ENCODE data around the gene FNDC8.

The FNDC8 gene

GRCh38 chr17:35152421-35153140 is 31.2 kb downstream of the FNDC8 start:
- H3K27me3 ChIP-seq (ENCODE audit: low read length) = 0 out of 2 replicates have a peak, but pooled peaks cover 2% of the 10 kb centered on the region

GRCh38 chr17:35154196-35155165 is 33.1 kb downstream of the FNDC8 start:
- Histone ChIP-seq H3K4me3 (ENCODE audit: insufficient read depth, low read length, poor library complexity, severe bottlenecking) (no peak overlapping the region), H3K27me3 (ENCODE audit: low read length) (0 out of 2 replicates have a peak, but pooled peaks cover 2% of the 10 kb centered on the region), H3K79me2 (ENCODE audit: insufficient read depth, low read length) (no peaks in the 10 kb centered on the region), H2AFZ (ENCODE audit: low read depth, low read length, severe bottlenecking) (no peak overlapping the region), H3K4me2 (ENCODE audit: low read depth, low read length, poor library complexity, severe bottlenecking) (no peak overlapping the region), H4K20me1 (ENCODE audit: low read depth, low read length) (no peaks in the 10 kb centered on the region), H3K9me3 (ENCODE audit: insufficient read depth, low read length) (no peaks in the 10 kb centered on the region), H3K36me3 (ENCODE audit: low read length) (no peaks in the 10 kb centered on the region), H3K27ac (ENCODE audit: low read depth, low read length) (no peak overlapping the region), H3F3A (ENCODE audit: insufficient read depth) (no peaks in the 10 kb centered on the region), H3K9me2 (replicated peaks; ENCODE audit: insufficient read depth, low read length) (no peaks in the 10 kb centered on the region), H3K9ac (ENCODE audit: low read length) (no peak overlapping the region)
- TF ChIP-seq CTCF (IDR thresholded peaks at IDR 0.05; ENCODE audit: insufficient read depth, low read length, poor library complexity, severe bottlenecking) (no peak), EZH2phosphoT487 (conservative IDR thresholded peaks at IDR 0.05; ENCODE audit: low read length) (no peak)

More at GRCh38 chr17:35152421-35153140, 31.2 kb downstream of the FNDC8 start:
- no peaks in the 10 kb centered on the region for H3K79me2 ChIP-seq (ENCODE audit: insufficient read depth, low read length)
- no peak overlapping the region for H3K4me3 ChIP-seq (ENCODE audit: insufficient read depth, low read length, poor library complexity, severe bottlenecking)
- H2AFZ ChIP-seq (ENCODE audit: low read depth, low read length, severe bottlenecking) = no peak overlapping the region
- H3F3A ChIP-seq (ENCODE audit: insufficient read depth) = no peaks in the 10 kb centered on the region
- H3K36me3 ChIP-seq (ENCODE audit: low read length) = no peaks in the 10 kb centered on the region
- H3K9me3 ChIP-seq (ENCODE audit: insufficient read depth, low read length) = no peaks in the 10 kb centered on the region
- no peaks in the 10 kb centered on the region for H3K9me2 ChIP-seq (replicated peaks; ENCODE audit: insufficient read depth, low read length)
- no peak overlapping the region for H3K9ac ChIP-seq (ENCODE audit: low read length)
- H4K20me1 ChIP-seq (ENCODE audit: low read depth, low read length) = no peaks in the 10 kb centered on the region
- TF ChIP-seq EZH2phosphoT487 (conservative IDR thresholded peaks at IDR 0.05; ENCODE audit: low read length) = no peak
- no peak for TF ChIP-seq CTCF (IDR thresholded peaks at IDR 0.05; ENCODE audit: insufficient read depth, low read length, poor library complexity, severe bottlenecking)
- H3K27ac ChIP-seq (ENCODE audit: low read depth, low read length) = no peak overlapping the region
- H3K4me2 ChIP-seq (ENCODE audit: low read depth, low read length, poor library complexity, severe bottlenecking) = no peak overlapping the region

- TF ChIP-seq CTCF (IDR thresholded peaks at IDR 0.05; ENCODE audit: insufficient read depth, low read length, poor library complexity, severe bottlenecking) = no peak
- TF ChIP-seq EZH2phosphoT487 (conservative IDR thresholded peaks at IDR 0.05; ENCODE audit: low read length) = no peak
- H3K9ac ChIP-seq (ENCODE audit: low read length) = no peak overlapping the region
- no peak overlapping the region for H2AFZ ChIP-seq (ENCODE audit: low read depth, low read length, severe bottlenecking)
- H3K4me3 ChIP-seq (ENCODE audit: insufficient read depth, low read length, poor library complexity, severe bottlenecking) = no peak overlapping the region
- H3K9me3 ChIP-seq (ENCODE audit: insufficient read depth, low read length) = no peaks in the 10 kb centered on the region
- H3K9me2 ChIP-seq (replicated peaks; ENCODE audit: insufficient read depth, low read length) = no peaks in the 10 kb centered on the region
- H3K27me3 ChIP-seq (ENCODE audit: low read length) = 0 out of 2 replicates have a peak, but pooled peaks cover 2% of the 10 kb centered on the region
- H3K4me2 ChIP-seq (ENCODE audit: low read depth, low read length, poor library complexity, severe bottlenecking) = no peak overlapping the region
- no peaks in the 10 kb centered on the region for H4K20me1 ChIP-seq (ENCODE audit: low read depth, low read length)
- H3K79me2 ChIP-seq (ENCODE audit: insufficient read depth, low read length) = no peaks in the 10 kb centered on the region
- no peak overlapping the region for H3K27ac ChIP-seq (ENCODE audit: low read depth, low read length)
- H3K36me3 ChIP-seq (ENCODE audit: low read length) = no peaks in the 10 kb centered on the region
- H3F3A ChIP-seq (ENCODE audit: insufficient read depth) = no peaks in the 10 kb centered on the region
Measured at GRCh38 chr17:35155246-35155645, 33.8 kb downstream of the FNDC8 start.
